ENCODE results near the gene ITIH1. TPM values are rescaled to one million over a fixed set of nuclear protein-coding genes. Genes with fewer than 3 reads are reported as not detected.
A peak's percentile ranks its signal among the peaks of the same experiment; 100 is the strongest.

Gene ITIH1
- polyA plus RNA-seq, 2 of the 4 experiments (the other 2 are of a cell fraction), result not detected

- CTCF ChIA-PET, result interaction anchor here (0.5 to 1.9 kb wide), 10 partner anchors 9 to 391 kb away, joined by 3 to 6 read pairs (median 4); no protein-coding TSS in a partner anchor
- 47% methylated on average over 8 of the region's 11 CpGs for WGBS (ENCODE audit: missing lambda C conversion rate)
- DNase-seq (ENCODE audit: low read depth in 1 of 2, low spot score in 1 of 2), result peak; percentile 37 to 40
Measured at GRCh38 chr3:52820736-52821135, 43.3 kb downstream of the ITIH1 start.

GRCh38 chr3:52822363-52822762 lies 45.0 kb downstream of the ITIH1 start:
- DNase-seq (ENCODE audit: low read depth in 1 of 2, low spot score in 1 of 2) (no peak), ATAC-seq (no peak), FAIRE-seq (no peak)
- ChIA-PET CTCF (interaction anchor here (0.7 to 1.7 kb wide), 2 partner anchors 16 to 37 kb away, joined by 3 read pairs; no protein-coding TSS in a partner anchor), POLR2A (no interaction called here)
- no peak overlapping the region for H3K4me3 ChIP-seq
- peaks cover 2% of the 10 kb centered on the region; the same call in 1 of the 3 replicates for H3K4me1 ChIP-seq
- WGBS (ENCODE audit: missing lambda C conversion rate), result 71% methylated on average over 5 of the region's 5 CpGs
- H3K27ac ChIP-seq, result no peak overlapping the region
- H3K9me3 ChIP-seq, result no peaks in the 10 kb centered on the region
- TF ChIP-seq NPAS2 (CRISPR knock-in tag; IDR thresholded peaks at IDR 0.05; ENCODE audit: borderline replicate concordance), result no peak
- TF ChIP-seq RAD21 (conservative IDR thresholded peaks at IDR 0.05 in 1 of 2, IDR thresholded peaks at IDR 0.05 in 1 of 2), result no peak
- no peak for TF ChIP-seq ZC3H11A (IDR thresholded peaks at IDR 0.05)
- TF ChIP-seq FOXS1 (CRISPR knock-in tag; IDR thresholded peaks at IDR 0.05), result no peak
- TF ChIP-seq MYC (IDR thresholded peaks at IDR 0.05; ENCODE audit: borderline replicate concordance, low read length), result no peak
- TF ChIP-seq RFX5 (IDR thresholded peaks at IDR 0.05), result no peak
- TF ChIP-seq ATOH8 (CRISPR knock-in tag; IDR thresholded peaks at IDR 0.05; ENCODE audit: low read depth), result no peak
- TF ChIP-seq CHD4 (IDR thresholded peaks at IDR 0.05; ENCODE audit: borderline replicate concordance), result no peak
- no peak for TF ChIP-seq FOSB (CRISPR knock-in tag; IDR thresholded peaks at IDR 0.05)
- no peak for TF ChIP-seq MAZ (IDR thresholded peaks at IDR 0.05; ENCODE audit: borderline replicate concordance, low read depth, low read length)
- no peak for TF ChIP-seq SMC3 (IDR thresholded peaks at IDR 0.05)
- TF ChIP-seq ELK1 (IDR thresholded peaks at IDR 0.05; ENCODE audit: low read depth, low read length), result no peak
- TF ChIP-seq HDAC2 (IDR thresholded peaks at IDR 0.05), result no peak
- TF ChIP-seq EHMT2 (IDR thresholded peaks at IDR 0.05; ENCODE audit: low read depth), result no peak
- TF ChIP-seq BCL3 (IDR thresholded peaks at IDR 0.05), result no peak
- H3K4me2 ChIP-seq, result no peak overlapping the region

More at GRCh38 chr3:52820736-52821135, 43.3 kb downstream of the ITIH1 start:
- ATAC-seq, result peak; percentile 78 to 90; a peak in 4 of 6 replicates
- TF ChIP-seq HOXB13 (CRISPR knock-in tag; IDR thresholded peaks at IDR 0.05; ENCODE audit: low read depth) (no peak), CTCF (IDR thresholded peaks at IDR 0.05) (peak; percentile 29), POLR2AphosphoS2 (conservative IDR thresholded peaks at IDR 0.05; ENCODE audit: low read length) (no peak), HEYL (CRISPR knock-in tag; IDR thresholded peaks at IDR 0.05) (no peak), MAZ (IDR thresholded peaks at IDR 0.05; ENCODE audit: borderline replicate concordance, low read depth, low read length) (no peak), FOSB (CRISPR knock-in tag; IDR thresholded peaks at IDR 0.05) (no peak), SMC3 (IDR thresholded peaks at IDR 0.05) (0 out of 3 replicates have a peak, but pooled peaks have one; percentile 17), ZNF302 (CRISPR knock-in tag; IDR thresholded peaks at IDR 0.05) (no peak), ZC3H11A (IDR thresholded peaks at IDR 0.05) (no peak), RAD21 (conservative IDR thresholded peaks at IDR 0.05 in 1 of 2, IDR thresholded peaks at IDR 0.05 in 1 of 2) (peak; percentile 13 to 35; a peak in 3 of 5 replicates), ZSCAN20 (CRISPR knock-in tag; IDR thresholded peaks at IDR 0.05) (no peak), KDM1A (IDR thresholded peaks at IDR 0.05; ENCODE audit: low read depth) (no peak), ESRRA (IDR thresholded peaks at IDR 0.05; ENCODE audit: borderline replicate concordance, low read length) (no peak), EP300 (IDR thresholded peaks at IDR 0.05) (no peak), ELK1 (IDR thresholded peaks at IDR 0.05; ENCODE audit: low read depth, low read length) (no peak), USF2 (IDR thresholded peaks at IDR 0.05) (no peak)
- no peak overlapping the region for H3K27ac ChIP-seq
- H3K4me2 ChIP-seq, result no peak overlapping the region
- FAIRE-seq, result no peak
- no peaks in the 10 kb centered on the region for H3K9me3 ChIP-seq
- POLR2A ChIA-PET, result interaction anchor here (0.6 kb wide), 1 partner anchor 225 kb away, joined by 3 read pairs; the partner anchor contains the start of gene SFMBT1
- H3K4me3 ChIP-seq, result no peak overlapping the region
- H3K4me1 ChIP-seq, result no peaks in the 10 kb centered on the region

All from A549 (cell line).